ENCODE results near the gene TTC23.

GRCh38 chr15:99182791-99183190 is 66.6 kb downstream of the TTC23 start:
- TF ChIP-seq, protein P1, sequence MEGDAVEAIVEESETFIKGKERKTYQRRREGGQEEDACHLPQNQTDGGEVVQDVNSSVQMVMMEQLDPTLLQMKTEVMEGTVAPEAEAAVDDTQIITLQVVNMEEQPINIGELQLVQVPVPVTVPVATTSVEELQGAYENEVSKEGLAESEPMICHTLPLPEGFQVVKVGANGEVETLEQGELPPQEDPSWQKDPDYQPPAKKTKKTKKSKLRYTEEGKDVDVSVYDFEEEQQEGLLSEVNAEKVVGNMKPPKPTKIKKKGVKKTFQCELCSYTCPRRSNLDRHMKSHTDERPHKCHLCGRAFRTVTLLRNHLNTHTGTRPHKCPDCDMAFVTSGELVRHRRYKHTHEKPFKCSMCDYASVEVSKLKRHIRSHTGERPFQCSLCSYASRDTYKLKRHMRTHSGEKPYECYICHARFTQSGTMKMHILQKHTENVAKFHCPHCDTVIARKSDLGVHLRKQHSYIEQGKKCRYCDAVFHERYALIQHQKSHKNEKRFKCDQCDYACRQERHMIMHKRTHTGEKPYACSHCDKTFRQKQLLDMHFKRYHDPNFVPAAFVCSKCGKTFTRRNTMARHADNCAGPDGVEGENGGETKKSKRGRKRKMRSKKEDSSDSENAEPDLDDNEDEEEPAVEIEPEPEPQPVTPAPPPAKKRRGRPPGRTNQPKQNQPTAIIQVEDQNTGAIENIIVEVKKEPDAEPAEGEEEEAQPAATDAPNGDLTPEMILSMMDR (IDR thresholded peaks at IDR 0.05): no peak
- no peak for TF ChIP-seq POLR2A (IDR thresholded peaks at IDR 0.05)
